Panc1 (cell line): ENCODE data around the gene SLC9A9. TPM values are rescaled to one million over a fixed set of nuclear protein-coding genes. Genes with fewer than 3 reads are reported as not detected.

Source experiments
- ATAC-seq: fragments of 200-7000 bp; cut with Tn5 transposase; 2 replicates; pipeline ENCODE4 v1.9.1; 2020; ENCODE audit warnings: mild to moderate bottlenecking, moderate library complexity
- BruUV-seq: library from RNA; stranded (reverse); fragments of 400-500 nt; replicated peaks from 2 replicates; lab custom pipeline; 2021; lab: Mats Ljungman, UMichigan
- CTCF ChIA-PET: fragments of 300-600 bp; sonication (Branson Sonifier 250); formaldehyde crosslinking; loops from one replicate; lab custom pipeline; 2022; ENCODE audit warnings: antibody characterized with exemption; lab: Charles Lee
- POLR2A ChIA-PET: fragments of 300-600 bp; sonication (Branson Sonifier 250); formaldehyde crosslinking; loops from one replicate; lab custom pipeline; 2022; ENCODE audit warnings: antibody characterized with exemption; lab: Charles Lee
- DNase-seq: peaks from one replicate; pipeline ENCODE4 v3.0.0-alpha.2; 2010; ENCODE audit warnings: low read depth, low spot score
- H3K27ac ChIP-seq: 2 replicates; pipeline ENCODE4 v1.5.1; 2011; ENCODE audit warnings: mild to moderate bottlenecking, low read length, inconsistent platforms
- H3K27me3 ChIP-seq: fragments of 200-500 bp; sonication (Bioruptor generic); 2 replicates; pipeline ENCODE4 v1.6.0; 2014; ENCODE audit warnings: low read length, inconsistent platforms; ENCODE audit not compliant: control insufficient read depth, insufficient read depth
- H3K36me3 ChIP-seq: fragments of 200-500 bp; sonication (Bioruptor generic); 2 replicates; pipeline ENCODE4 v1.5.1; 2014; ENCODE audit warnings: inconsistent platforms, mild to moderate bottlenecking, low read length, moderate library complexity; ENCODE audit not compliant: control insufficient read depth, insufficient read depth
- H3K4me1 ChIP-seq: 2 replicates; pipeline ENCODE4 v1.5.1; 2011; ENCODE audit warnings: inconsistent platforms, mild to moderate bottlenecking, low read length, moderate library complexity; ENCODE audit not compliant: control insufficient read depth, insufficient read depth
- H3K4me3 ChIP-seq, 2 experiments: 2 replicates each; pipeline ENCODE4 v1.5.1; 2011 to 2012; ENCODE audit warnings: low read depth in 2 of 2, low read length in 2 of 2, mild to moderate bottlenecking in 2 of 2, inconsistent platforms in 1 of 2, moderate library complexity in 1 of 2
- H3K9me3 ChIP-seq: fragments of 200-500 bp; sonication (Bioruptor generic); 2 replicates; pipeline ENCODE4 v1.5.1; 2014; ENCODE audit warnings: low read depth, mild to moderate bottlenecking, inconsistent platforms, low read length, moderate library complexity; ENCODE audit not compliant: control insufficient read depth, insufficient read depth
- CTCF ChIP-seq: fragments of 450-650 bp; IDR thresholded peaks from 2 replicates; pipeline ENCODE4 v1.5.1; 2017; ENCODE audit warnings: mild to moderate bottlenecking
- POLR2AphosphoS5 ChIP-seq: IDR thresholded peaks from 2 replicates; pipeline ENCODE4 v1.6.1; 2012; ENCODE audit warnings: mild to moderate bottlenecking, low read depth, low read length, moderate library complexity
- REST ChIP-seq, 2 experiments: IDR thresholded peaks; 2 replicates each; pipeline ENCODE4 v1.6.1; 2011 to 2012; ENCODE audit warnings: low read depth in 2 of 2, control low read depth in 1 of 2, low read length in 1 of 2, mild to moderate bottlenecking in 1 of 2, moderate library complexity in 1 of 2; ENCODE audit not compliant: insufficient read depth in 1 of 2
- SIN3A ChIP-seq: IDR thresholded peaks from 2 replicates; pipeline ENCODE4 v1.6.1; 2012; ENCODE audit warnings: low read depth, mild to moderate bottlenecking, low read length, moderate library complexity, borderline replicate concordance; ENCODE audit not compliant: insufficient read depth
- TCF7L2 ChIP-seq: IDR thresholded peaks from 2 replicates; pipeline ENCODE4 v1.6.1; 2011; ENCODE audit warnings: mild to moderate bottlenecking, low read depth, low read length, inconsistent platforms
- in situ Hi-C: cut with HindIII; loops from 2 replicates; pipeline ENCODE4 v1.10.0; 2016; ENCODE audit warnings: low sequenced_read_pairs, low pct_unique_long_range_greater_than_20kb
- intact Hi-C: fragments of 100-400 bp; cut with micrococcal nuclease; formaldehyde crosslinking; loops from one replicate; pipeline ENCODE4 v1.10.0; 2022; ENCODE audit not compliant: unreplicated experiment
- total RNA-seq: library from RNA; stranded (reverse); gene quantifications from one replicate; pipeline ENCODE4 v1.2.1, GENCODE V29; 2021; ENCODE audit not compliant: unreplicated experiment

Gene SLC9A9
- total RNA-seq, 1 experiment from 2014 or later = not detected

- no peak overlapping the region for H3K4me3 ChIP-seq
- H3K27ac ChIP-seq = no peak overlapping the region
- no peaks in the 10 kb centered on the region for H3K4me1 ChIP-seq
- H3K9me3 ChIP-seq = no peaks in the 10 kb centered on the region
- ChIA-PET CTCF (no interaction called here), POLR2A (no interaction called here)
- H3K36me3 ChIP-seq = no peaks in the 10 kb centered on the region
- TF ChIP-seq TCF7L2 (no peak), REST (IDR thresholded peaks at IDR 0.05; ENCODE audit: insufficient read depth in 1 of 2, low read depth in 2 of 2, low read length in 1 of 2) (no peak), CTCF (no peak), SIN3A (no peak), POLR2AphosphoS5 (no peak)
- in situ Hi-C loops = no loop called here
- ATAC-seq = no peak
- 0 out of 2 replicates have a peak, but pooled peaks cover 2% of the 10 kb centered on the region for H3K27me3 ChIP-seq
- DNase-seq = no peak
- BruUV-seq = no TSS peak
- intact Hi-C loops = no loop called here
Observed at GRCh38 chr3:143263852-143264513, 584.3 kb downstream of the SLC9A9 start.

- ChIA-PET CTCF (no interaction called here), POLR2A (no interaction called here)
- intact Hi-C loops (no loop called here), in situ Hi-C loops (no loop called here)
- no peaks in the 10 kb centered on the region for H3K9me3 ChIP-seq
- no peaks in the 10 kb centered on the region for H3K36me3 ChIP-seq
- no peak for ATAC-seq
- no peak overlapping the region for H3K4me3 ChIP-seq
- TF ChIP-seq CTCF = no peak
- no peak for TF ChIP-seq POLR2AphosphoS5
- no peak for TF ChIP-seq TCF7L2
- no peak for TF ChIP-seq REST (IDR thresholded peaks at IDR 0.05; ENCODE audit: insufficient read depth in 1 of 2, low read depth in 2 of 2, low read length in 1 of 2)
- BruUV-seq = no TSS peak
- H3K27me3 ChIP-seq = peaks cover 2% of the 10 kb centered on the region; the same call in 1 of the 2 replicates
- no peak for DNase-seq
- no peaks in the 10 kb centered on the region for H3K4me1 ChIP-seq
- H3K27ac ChIP-seq = no peak overlapping the region
Observed at GRCh38 chr3:143261848-143262247, 586.4 kb downstream of the SLC9A9 start.
